ENCODE measurements around the gene UACA. TPM values are rescaled to one million over a fixed set of nuclear protein-coding genes. Genes with fewer than 3 reads are reported as not detected.

The UACA gene
- total and polyA plus RNA-seq, 2 donors (not counting 3 experiments of a cell fraction or from before 2014, with no cell fraction given), result 167 to 292 TPM

DNA sequence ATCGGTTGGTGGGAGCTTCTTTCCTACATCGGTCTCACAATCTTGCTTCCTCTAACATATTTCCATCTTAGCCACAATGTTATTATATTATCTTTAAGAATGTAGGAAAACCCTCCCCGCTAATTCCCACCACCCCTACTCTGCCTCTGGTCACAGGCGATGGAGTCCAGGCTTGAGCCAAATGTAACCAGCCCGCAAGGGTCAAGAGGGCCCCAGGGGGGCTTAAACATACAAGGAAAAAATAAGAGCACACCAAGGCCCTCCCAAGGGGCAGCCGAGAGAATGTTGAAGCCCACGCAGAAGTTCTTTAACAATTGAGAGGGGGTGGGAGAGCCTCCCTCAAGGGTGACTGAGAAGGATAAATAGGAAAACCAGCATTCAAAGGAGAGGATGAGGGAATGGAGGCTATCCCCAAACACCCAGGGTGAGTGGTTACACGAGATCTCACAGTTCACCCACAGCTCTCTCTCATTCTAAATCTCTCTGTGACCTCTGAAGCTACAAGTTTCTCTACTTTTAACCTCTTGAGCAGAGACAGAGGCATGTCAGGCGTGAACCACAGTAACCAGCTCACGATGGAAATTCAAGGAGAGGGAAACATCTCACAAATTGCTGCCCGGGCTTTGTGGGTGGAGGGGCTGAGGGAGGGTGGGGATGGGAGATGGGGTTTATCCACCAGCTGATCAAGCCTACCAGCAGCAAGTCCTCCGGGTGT, 31.4 kb upstream of the UACA start:
- Histone ChIP-seq H3K9ac (replicated peaks; ENCODE audit: extremely low read depth, insufficient read depth, low read length) (peak overlapping the region; percentile 59), H3K36me3 (ENCODE audit: control insufficient read depth in 2 of 2, extremely low read depth in 1 of 2, insufficient read depth in 2 of 2, low read length in 2 of 2) (no peaks in the 10 kb centered on the region), H3K9me1 (replicated peaks; ENCODE audit: control insufficient read depth, extremely low read depth, insufficient read depth, low read length) (no peaks in the 10 kb centered on the region), H3K27me3 (ENCODE audit: control insufficient read depth in 2 of 2, insufficient read depth in 2 of 2, low read length in 2 of 2) (no peaks in the 10 kb centered on the region), H3K4me3 (replicated peaks in 1 of 3; ENCODE audit: insufficient read depth in 1 of 3, low read depth in 1 of 3, low read length in 3 of 3) (no peak overlapping the region), H3K9me3 (replicated peaks; ENCODE audit: control insufficient read depth, insufficient read depth, low read length) (no peaks in the 10 kb centered on the region), H4K20me1 (replicated peaks; ENCODE audit: control insufficient read depth, extremely low read depth, insufficient read depth, low read length) (no peaks in the 10 kb centered on the region), H3K4me2 (ENCODE audit: insufficient read depth, low read length) (peak overlapping the region; percentile 34), H3K27ac (ENCODE audit: insufficient read depth, low read depth, low read length) (peak overlapping the region; percentile 97), H3K79me2 (ENCODE audit: control insufficient read depth, insufficient read depth, low read length) (no peaks in the 10 kb centered on the region), H2AFZ (ENCODE audit: low read depth, low read length) (peak overlapping the region; percentile 64), H3K4me1 (ENCODE audit: control insufficient read depth, extremely low read depth, insufficient read depth, low read length) (peaks cover 38% of the 10 kb centered on the region)
- dilution Hi-C loops (cut with MboI; ENCODE audit: extremely low pct_ligation_motif_present, low sequenced_read_pairs) (no loop called here), intact Hi-C loops (cut with micrococcal nuclease) (loop anchor here (1.0 to 10.0 kb wide), 3 partner anchors 16 to 700 kb away; partner anchors contain the start of genes TLE3 and UACA)
- ChIA-PET CTCF (interaction anchor here (1.0 to 2.9 kb wide), 3 partner anchors 17 to 104 kb away, joined by 4 to 18 read pairs (median 6); no protein-coding TSS in a partner anchor), POLR2A (no interaction called here)
- DNase-seq (ENCODE audit: low read depth, low spot score), result no peak
- FAIRE-seq, result no peak
- BruUV-seq (replicated peaks), result TSS peak; percentile 77
- TF ChIP-seq GATA2 (IDR thresholded peaks at IDR 0.05; ENCODE audit: insufficient read depth, insufficient read length, low read depth, low read length) (no peak), POLR2A (IDR thresholded peaks at IDR 0.05; ENCODE audit: low read depth, low read length) (no peak), FOS (IDR thresholded peaks at IDR 0.05; ENCODE audit: borderline replicate concordance, insufficient read depth, low read length) (no peak), MYC (IDR thresholded peaks at IDR 0.05; ENCODE audit: low read depth, low read length) (no peak), JUN (IDR thresholded peaks at IDR 0.05; ENCODE audit: borderline replicate concordance, insufficient read depth, insufficient read length, low read depth) (no peak), POLR2AphosphoS5 (IDR thresholded peaks at IDR 0.05; ENCODE audit: insufficient read depth, low read depth, low read length) (no peak), EZH2 (IDR thresholded peaks at IDR 0.05; ENCODE audit: borderline replicate concordance, low read depth, low read length, severe bottlenecking) (no peak)
- TF ChIP-seq, protein P1, sequence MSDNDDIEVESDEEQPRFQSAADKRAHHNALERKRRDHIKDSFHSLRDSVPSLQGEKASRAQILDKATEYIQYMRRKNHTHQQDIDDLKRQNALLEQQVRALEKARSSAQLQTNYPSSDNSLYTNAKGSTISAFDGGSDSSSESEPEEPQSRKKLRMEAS (IDR thresholded peaks at IDR 0.05; ENCODE audit: insufficient read depth, insufficient read length), result no peak
- TF ChIP-seq, protein P2, sequence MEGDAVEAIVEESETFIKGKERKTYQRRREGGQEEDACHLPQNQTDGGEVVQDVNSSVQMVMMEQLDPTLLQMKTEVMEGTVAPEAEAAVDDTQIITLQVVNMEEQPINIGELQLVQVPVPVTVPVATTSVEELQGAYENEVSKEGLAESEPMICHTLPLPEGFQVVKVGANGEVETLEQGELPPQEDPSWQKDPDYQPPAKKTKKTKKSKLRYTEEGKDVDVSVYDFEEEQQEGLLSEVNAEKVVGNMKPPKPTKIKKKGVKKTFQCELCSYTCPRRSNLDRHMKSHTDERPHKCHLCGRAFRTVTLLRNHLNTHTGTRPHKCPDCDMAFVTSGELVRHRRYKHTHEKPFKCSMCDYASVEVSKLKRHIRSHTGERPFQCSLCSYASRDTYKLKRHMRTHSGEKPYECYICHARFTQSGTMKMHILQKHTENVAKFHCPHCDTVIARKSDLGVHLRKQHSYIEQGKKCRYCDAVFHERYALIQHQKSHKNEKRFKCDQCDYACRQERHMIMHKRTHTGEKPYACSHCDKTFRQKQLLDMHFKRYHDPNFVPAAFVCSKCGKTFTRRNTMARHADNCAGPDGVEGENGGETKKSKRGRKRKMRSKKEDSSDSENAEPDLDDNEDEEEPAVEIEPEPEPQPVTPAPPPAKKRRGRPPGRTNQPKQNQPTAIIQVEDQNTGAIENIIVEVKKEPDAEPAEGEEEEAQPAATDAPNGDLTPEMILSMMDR (IDR thresholded peaks at IDR 0.05; ENCODE audit: extremely low read depth in 1 of 2, insufficient read depth in 1 of 2, low read depth in 1 of 2, low read length in 2 of 2), result no peak
